Right hindlimb (tissue), 1 donor: Measurements from ENCODE around the gene AMDHD2.

ENCODE experiments used
- DNase-seq: peaks from one replicate; pipeline ENCODE4 v3.0.0-alpha.2; 2018

The AMDHD2 gene

DNA sequence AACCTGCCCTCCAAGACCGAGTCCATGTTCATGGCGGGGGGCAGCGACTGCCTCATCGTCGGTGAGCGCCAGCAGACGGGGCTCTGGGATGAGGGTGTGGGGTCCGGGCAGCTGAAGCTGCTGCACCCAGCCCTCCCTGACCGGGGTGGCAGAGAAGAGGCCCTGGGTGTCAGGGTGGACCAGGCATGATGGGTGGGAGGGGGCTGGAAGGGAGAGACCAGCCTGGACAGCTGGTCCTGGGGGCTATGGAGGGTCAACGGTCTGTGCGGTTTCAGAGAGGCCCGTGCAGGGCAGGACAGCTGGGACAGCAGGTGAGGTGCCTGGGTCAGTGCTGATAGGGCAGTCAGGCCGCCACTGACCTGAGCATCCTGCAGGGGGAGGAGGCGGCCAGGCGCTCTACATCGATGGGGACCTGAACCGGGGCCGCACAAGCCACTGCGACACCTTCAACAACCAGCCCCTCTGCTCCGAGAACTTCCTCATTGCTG is 19.7 kb upstream of the AMDHD2 start:
- no peak for DNase-seq

DNA sequence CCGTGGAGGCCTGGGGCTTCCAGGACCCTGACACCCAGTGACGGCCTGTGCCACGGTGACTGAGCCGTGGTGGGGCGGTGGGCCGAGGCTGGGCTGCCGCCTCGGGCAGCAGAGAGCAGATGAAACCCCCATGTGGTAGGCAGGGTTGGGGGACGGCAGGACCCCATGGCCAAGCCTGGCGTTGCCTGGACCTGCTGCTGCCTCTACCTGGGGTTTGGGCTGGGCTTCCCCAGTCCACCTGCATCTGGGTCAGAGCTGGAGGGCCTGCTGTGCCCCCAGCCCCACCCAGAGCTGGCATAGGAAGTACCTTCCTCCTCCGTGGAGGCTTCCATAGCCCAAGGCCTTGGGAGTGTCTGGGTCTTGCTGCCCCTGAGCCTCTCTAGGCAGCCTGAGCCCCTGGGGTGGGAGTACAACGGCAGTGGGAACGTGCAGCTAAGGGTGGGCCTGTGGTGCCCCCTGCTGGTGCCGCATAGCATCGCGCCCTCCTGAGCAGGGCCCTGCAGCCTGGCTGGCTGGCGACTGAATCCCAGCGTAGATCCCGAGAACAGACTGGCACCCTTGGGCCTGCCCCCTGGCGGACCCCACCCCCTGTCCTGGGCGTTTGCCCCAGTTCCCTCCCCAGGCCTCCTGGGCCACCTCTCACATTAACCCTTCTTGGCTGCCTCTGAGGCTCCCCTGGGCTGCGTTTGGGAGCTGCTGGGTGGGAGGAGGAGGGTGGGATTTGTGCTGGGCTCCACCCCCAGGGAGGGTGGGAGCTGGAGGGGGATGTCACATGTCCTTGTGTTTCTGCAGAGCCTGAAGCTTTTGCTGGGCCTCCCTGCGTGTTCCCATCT is 19.0 kb upstream of the AMDHD2 start:
- peak; percentile 92 for DNase-seq

DNA sequence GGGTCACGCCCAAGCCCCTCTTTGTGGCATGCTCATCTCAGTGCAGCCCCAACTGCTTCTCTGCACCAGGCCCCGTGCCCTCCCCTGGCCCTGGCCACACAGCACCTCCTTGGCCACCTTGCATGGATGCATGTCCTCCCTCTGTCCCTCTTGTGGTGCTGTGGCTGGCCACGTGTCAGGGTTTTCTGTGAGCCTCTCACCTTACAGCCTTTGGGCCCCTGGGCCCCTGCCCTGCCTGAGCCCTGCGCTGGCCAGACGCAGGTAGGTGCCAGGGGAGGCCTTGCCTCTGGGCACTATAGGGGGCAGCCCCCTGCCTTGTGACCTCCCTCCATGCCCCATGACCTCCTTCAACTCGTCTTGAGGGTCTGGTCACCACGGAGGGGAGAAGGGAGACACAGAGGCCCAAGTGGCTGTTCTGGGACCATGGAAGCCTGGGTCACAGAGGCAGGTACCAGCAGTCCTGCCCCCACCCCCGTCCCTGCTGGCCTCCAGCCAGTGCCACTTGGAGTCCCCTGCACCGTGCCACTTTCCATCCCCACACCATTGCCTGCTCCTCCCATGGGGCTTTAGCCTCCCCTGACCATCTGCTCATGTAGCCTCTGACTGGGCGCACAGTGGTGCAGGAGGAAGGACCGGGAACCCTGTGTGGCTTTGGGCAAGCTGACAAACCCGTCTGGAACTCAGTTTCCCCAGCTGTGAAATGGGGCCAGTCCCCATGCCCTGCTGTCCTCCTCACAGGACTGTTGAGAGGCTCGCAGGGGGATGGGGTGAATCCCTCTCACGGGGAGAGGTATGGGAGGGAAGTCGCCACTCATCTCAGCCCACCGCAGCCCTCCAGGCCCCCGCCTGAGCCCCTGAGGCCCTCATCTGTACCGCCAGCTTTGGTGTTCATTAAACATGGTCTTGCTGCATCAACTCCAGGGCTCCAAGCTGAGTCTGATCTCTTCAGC is 17.9 kb upstream of the AMDHD2 start:
- DNase-seq: peak; percentile 24

DNA sequence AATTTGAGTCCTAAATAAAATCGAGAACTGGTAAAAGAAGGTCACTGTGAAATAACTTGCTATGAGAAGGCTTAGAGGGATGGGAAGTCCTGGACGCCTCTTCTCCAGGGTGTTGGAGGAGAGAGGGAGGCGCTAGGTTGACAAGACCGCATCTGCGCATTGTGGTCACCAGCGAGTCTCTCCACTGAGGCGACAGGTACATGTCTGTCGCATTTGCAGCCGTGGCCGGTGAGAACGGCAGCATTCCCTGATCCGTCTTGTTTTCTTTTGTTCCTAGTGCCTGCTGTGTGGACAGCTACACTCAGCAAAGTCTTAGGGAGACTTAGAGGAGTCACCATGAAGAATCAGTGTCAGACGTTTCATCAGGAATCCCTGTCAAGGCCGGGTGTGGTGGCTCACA is 14.5 kb upstream of the AMDHD2 start:
- DNase-seq: peak; percentile 7

DNA sequence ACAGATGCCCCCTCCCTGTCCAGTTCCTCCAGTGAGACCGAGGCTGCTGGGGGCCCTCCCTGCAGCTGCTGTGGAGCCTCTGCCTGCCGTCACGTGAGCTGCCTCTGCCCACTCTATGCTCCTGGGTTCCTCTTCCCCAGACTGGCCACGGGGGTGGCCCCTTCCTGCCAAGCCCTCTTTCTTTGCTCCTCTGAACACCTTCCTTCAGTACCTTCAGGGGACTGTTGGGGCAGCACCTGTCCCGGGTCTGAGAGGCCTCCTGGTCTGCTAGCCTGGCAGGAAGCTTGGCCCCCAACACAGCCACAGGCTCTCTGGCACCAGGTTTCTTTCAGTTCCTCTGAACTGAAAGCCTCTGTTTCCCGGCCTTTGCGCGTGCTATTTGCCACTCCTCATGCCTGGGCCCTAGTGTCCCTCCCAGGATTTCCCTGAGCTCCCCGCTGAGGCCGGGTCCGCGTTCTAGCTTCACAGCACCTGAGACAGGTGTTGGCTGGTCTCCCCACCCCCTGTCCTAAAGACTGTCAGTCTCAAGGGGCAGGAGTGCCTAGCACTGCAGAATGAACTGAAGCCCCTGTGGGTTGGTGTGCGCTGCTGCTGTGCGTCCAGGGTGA is 13.0 kb upstream of the AMDHD2 start:
- DNase-seq: peak; percentile 22

DNA sequence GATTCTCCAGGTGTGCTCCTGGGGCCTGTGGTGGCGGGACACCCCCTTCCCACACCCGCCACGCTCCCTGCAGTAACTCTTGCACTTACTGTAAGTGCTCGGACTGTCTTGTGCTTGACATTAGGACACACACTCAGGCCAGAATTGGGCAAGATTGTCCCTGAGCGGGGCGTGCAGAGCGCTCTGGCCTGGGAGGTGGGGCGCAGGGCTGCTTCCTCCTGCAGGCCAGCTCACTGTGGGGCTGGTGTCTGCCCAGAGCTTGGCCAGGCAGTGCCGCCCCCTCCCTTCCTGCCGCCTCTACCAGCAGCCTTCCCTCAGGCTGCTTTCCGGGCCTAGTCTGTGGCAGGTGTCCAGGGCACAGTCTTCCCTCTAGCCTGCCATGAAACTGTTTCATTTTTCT is 12.5 kb upstream of the AMDHD2 start:
- DNase-seq: peak; percentile 23

DNA sequence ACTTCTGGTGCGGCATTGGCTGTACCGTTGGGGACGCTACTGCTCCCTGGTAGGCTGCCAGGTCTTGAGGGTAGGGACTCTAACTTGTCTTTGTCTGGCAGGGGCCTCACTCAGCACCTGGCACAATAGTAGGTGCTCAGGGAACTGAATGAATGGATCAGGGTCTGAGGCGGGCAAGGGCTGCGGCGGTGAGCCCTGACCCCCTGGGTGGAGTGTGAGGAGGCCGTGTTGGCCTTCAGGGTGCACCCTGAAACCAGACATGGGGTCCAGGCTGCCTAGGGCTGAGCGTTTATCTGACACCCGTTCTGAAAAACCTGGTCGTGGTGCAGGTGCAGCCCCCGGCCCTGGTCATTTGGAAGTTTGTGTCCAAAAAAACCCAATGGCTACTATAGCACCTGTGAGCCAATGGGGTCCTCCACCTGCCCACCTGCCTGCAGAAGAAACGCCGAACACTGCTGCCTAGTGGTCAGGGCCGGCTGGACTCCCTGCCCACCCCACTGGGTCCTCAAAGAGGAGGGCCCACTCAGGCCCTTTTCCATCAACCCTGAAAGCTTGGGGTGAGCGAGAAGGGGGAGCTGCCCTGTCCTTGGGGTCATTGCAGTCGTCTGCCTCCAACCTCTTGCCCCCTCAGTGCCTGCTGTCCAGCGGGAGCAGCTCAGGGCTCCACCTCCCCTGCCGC is 11.3 kb upstream of the AMDHD2 start:
- peak; percentile 11 for DNase-seq

DNA sequence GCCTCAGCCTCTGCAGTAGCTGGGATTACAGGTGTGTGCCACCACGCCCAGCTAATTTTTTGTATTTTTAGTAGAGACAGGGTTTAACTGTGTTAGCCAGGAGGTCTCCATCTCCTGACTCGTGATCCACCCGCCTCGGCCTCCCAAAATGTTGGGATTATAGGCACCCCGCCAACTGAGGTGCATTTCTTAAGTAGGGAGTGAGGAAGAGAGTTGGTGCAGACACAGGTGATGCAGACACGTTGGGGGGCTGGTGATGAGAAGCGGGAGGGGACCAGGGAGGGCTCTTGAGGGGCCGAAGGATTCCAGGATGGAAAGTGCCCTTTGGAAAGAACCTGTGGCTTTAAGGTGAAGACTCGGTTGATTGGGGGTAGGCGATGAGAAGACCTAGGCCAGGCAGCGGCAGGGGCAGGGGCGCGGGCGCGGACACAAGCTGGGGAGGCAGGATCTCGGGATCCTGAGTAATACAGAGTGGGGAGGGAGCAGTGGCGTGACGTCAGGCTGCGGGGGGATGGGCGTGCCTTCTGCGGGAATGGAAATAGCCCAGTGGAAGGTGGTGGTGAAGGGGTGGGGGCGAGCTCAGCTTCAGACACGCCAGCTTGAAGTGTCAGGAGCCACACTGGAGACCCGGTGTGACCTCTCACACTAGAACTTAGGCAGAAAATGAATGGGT is 8.9 kb upstream of the AMDHD2 start:
- DNase-seq: peak; percentile 62

DNA sequence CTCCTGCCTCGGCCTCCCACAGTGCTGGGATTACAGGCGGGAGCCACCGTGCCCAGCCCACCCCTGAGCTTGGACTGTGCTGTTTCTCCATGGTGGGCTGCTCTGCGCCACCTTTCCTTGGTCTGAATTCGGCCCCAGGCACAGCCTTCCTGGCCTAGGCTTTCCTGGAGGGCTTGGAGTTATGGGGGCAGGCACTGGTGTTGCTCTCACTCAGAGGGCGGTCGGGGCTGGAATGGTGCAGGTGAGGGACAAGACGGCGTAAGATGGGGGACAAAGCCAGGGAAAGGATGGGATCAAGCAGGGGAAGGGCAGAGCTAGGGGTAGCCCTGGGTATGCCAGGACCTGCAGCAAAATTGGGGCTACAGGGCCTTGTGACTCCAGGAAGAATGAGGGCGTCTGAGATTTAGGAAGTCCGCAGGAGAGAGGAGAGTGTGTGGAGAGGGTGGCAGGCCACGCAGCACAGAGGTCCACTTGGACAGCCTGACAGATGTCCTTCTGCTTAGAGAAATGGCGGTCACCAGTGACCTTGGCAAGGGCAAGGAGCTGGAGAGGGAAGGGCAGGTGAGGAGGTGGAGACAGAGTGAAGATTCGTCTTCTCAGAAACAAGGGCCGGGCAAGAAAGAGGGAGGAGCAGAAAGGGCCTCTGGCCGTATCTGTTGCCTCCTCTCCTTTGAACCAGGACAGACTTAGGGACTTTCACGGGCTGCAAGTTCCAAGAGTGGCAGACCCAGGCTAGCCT is 8.0 kb upstream of the AMDHD2 start:
- peak; percentile 25 for DNase-seq

DNA sequence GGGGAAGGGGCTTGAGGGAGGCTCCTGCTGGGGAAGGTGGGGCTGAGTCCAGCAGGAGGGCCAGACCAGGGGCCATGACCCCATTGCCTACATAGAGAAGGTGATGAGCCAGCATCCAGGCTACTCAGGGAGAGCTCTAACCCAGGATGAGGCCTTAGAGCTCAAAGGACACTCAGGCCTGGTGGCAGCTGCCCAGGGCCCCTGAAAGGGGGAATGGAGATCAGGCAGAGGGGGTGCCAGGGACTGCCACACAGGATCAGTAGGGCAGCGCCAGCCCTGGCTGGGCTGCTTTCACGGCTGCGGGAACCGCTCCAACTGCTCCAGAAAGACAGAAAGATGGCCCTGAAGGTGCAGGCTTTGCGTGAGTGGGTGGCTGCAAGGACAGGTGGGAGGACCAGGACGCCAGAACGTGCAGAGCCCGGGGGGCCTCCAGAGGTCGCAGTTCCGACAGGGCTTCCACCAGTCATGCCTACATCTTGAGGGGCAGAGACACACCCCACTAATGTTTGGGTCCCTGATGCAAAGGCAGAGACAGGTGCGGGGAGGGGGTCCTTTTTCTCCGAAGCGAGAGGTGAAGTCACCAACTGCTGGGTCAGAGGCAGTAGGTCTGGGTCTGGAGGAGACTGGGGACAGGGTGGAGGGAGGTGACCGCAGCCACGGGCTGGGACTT is 7.3 kb upstream of the AMDHD2 start:
- DNase-seq: peak; percentile 44

DNA sequence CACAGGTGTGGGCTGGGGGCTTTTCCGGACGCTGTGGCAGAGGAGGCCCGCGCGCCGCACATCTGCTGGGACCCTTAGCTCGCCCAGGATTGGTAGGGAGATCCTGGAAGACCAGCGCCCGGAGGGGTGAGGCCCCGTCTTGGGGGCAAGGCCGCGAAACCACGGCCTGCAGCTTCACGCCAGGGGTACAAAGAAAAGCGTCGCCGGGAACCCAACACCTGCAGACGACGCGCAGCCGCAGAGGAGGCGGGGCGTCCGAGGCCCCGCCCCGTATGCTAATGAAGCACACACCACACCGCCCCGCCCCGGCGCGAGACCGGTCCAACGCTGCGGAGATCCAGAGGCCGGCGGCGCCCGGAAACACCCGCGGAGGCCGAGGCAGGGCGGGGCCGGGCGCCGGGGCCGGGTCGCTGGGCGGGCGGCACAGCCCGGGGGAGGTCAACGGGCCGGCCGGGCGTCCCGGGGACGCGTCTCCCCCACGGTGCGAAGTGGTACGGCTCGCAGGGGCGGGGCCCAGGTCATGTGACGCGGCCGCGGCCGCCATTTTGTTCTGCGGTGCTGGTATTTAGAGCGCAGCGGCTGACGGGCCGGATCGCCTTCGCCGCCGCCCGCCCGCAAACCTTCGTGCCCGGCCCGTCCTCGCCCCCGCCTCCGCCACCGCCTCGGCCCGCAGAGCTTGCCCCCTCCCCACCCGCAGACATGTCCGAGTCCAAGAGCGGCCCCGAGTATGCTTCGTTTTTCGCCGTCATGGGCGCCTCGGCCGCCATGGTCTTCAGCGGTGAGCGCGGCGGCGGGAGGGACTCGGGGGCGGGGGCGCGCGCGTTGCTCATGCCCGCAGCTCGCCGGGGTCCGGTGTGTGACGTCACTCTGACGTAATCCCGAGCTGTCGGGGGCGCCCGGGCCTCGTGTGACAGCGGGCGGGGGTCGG is 6.5 kb upstream of the AMDHD2 start, which contains the start of gene ATP6V0C:
Gene ATP6V0C (plus strand): TSS at position 548 of the 928 bp plus-strand sequence. CDS start 152 bp downstream, at position 700.
- DNase-seq: peak; percentile 93

DNA sequence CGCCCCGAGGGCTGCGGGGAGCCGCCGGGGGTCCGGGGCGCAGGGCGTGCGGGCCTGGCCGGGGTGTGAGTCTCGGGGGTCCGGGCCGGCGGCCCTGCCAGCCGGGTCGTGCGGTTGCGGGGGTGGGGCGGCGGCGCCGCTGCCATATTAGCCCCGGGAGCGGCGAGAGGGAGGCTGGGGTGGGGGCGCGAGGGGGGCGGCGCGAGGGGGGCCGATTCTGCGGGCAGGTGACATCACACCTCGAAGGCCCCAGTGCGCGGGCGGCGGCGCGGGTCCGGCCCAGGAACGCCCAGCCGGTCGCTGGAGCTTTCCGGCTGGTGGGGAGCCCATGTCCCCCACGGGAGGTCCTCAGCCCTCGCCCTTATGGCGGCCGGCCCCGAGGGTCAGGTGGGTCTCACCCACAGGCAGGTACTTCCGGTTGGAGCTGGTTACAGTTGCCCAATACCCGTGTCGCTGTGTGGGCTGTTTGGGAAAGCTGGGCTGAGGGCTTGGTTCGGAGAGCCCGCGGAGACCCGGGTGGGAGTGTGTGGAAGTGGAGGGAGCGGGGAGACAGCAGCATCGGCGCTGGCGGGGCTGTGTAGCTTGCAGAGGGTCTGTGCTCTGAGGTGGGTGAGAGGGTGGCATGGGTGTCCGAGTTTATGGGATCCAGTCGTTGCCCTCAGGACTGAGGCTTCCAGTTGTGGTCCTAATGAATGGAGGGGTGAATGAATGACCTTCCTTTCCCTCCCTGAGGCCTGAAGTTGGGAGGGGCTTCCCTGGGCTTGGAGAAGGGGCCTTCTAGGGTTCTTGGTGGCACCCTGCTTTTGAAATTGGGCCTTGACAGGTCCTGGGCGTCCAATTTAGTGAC is 5.6 kb upstream of the AMDHD2 start:
- DNase-seq: peak; percentile 49

DNA sequence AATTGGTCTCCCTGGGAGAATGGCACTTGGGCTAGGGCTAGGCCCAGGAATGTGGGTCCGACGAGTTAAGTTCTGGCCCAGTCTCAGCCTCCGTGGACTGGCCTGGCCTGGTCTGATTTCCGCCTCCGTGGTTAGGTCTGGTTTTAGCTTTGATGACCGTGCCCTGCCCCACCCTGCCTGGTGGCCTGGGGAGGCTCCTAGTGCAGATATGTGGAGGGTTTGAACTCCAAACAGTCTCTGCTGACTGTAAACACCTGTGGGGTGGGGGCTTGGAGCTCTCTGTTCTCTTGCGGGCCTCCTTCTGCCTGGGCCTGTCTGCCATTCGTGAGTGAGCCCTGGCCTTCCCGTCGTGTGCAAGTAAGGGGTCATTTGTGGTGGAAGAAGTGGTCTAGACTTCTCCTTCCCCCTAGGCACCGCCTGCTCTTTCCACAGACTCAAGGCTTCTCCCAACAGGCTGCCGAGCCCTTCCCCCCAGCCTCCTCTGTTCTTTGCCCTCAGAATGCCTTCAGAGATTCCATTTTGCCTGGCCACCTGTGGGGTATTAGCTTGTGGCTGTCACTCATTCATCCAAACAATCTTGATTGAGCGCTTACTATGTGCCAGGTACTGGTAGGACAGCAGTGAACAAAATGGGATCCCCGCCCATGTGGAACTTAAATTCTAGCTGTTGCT is 4.9 kb upstream of the AMDHD2 start:
- DNase-seq: no peak

DNA sequence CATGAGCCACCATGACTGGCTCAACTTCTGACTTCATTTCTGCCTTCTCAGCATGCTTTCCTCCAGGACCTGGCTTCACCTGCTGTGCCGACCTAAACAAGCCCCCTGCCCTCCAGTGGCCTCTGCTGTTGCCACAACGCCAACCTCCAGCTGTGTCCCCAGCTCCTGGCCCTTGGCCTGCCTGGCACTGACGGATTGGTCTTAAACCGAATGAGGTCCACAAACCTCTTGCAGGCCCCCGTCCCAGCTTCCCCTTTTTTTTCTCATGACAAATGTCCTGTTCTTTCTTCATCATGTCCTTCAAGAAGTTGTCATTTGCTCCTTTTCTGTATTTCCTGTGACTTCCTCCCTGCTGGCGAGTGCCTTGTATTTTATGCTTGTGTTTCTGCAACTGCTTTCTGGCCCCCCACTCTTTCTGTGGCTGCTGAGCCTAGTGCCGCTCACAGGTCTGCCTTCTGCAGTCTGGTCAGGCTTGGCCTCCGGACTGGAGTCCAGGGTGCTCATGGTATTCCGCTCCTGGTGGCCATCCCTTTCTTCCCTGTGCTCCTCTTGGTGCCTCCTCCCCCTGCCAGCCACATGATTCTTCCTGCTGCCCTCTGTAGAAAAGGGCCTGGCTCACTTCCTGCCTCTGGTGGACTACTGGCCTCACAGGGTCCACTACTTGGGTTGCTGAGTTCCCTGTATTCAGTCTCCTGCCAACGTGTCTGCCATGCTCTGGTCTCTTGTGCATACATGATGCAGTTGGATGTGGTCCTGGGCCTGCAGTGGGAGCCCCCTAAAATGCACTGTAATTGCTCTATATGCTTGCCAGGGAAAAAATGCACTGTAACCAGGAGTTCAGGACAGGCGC is 3.6 kb upstream of the AMDHD2 start:
- DNase-seq: peak; percentile 11

DNA sequence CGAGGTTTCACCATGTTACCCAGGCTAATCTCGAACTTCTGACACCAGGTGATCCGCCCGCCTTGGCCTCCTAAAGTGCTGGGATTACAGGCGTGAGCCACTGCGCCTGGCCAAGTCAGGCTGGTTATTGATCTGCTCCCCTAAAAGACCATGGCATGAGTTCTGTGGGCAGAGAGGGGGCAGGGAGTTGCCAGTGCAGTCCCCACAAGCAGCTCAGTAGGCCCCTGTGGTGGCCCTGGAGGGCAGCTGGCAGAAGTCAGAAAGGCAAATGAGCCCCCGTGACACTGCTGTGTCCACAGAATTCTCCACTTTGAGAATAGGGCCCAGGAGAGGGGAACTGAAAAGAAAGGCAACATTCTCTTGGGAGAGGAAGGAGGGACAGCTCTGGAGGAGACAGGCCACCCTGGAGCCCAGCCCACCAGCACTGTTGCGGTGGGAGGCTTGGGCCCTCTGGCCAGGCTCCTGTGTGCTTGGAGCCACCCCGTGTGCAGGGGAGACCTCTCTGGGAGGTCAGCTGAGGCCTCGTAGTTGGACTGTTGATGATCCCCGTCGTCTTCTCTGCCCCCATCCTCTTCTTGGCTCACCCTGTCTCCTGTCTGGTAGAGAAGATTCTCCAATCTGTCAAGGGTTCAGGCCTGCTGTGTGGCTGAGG is 2.1 kb upstream of the AMDHD2 start:
- DNase-seq: peak; percentile 20
